ENCODE data around the gene MINDY3.

The MINDY3 gene

DNA sequence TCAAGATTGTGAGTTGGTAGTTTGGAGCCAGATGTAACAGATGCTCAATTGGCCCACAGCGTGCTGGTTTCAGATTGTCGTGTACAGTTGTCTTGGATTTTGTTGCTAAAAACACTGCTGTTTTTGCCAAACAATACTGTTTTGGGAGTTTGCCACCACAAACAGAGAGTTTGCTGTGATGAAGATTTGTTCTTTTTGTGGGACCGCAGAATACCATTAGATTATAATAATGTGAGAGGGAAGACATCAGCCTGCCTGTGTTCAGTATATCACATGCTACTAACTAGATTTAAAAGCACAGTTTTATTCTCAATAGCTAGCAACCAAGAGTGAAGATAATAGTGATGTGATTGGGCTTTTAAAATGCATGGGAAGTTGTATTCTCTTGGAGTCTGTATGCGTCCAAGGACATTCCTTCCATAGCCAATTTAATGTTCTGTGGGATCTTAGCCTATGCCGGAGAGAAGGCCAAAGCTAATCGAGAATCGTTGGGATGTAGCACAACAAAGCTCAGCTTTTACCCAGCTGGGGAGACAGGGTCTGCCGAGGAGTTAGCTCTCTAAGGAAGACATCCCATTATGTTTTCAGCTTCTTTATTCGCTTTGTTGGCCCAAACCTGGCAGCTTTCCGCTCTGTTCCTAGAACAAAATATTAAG, 121.9 kb downstream of the MINDY3 start:
- no peak for DNase-seq (ENCODE audit: low spot score)

DNA sequence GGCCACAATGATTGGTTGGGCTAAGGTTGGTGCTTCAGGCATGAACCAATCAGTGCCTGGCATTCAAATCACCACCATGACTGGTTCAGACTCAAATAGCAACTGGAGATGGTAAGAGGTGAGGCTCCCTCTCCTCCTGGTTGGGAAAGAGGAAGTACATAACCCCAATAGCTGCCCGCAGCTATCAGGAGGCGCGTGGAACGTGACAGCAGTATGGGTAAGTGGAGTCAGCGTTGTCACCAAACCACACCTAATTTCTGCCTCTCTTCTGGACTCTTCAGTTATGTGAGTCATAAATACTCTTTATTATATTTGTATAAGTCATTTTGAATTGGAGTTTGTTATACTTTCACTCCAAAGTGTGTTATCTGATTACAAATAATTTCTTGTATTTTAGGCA, 122.7 kb downstream of the MINDY3 start:
- no peak for DNase-seq (ENCODE audit: low spot score)

DNA sequence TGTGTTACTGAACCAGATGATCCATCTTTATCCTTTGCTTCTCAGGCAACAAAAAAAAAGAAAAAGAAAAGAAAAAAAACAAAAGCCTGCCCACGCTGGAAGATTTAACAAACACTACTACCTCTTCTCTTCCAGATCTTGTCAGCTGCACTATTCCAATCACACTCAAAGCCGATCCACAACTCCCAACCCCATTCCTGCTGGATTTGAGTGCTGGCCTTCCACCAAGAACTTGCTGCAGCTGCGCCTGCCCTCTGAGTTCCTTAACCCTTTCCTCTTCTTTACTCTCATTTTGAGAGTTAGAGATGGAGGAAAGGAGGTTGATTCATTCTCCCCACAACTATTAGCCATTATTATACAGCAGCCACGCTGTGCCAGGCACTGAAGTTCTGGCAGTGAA, 124.5 kb downstream of the MINDY3 start:
- DNase-seq (ENCODE audit: low spot score), result no peak

DNA sequence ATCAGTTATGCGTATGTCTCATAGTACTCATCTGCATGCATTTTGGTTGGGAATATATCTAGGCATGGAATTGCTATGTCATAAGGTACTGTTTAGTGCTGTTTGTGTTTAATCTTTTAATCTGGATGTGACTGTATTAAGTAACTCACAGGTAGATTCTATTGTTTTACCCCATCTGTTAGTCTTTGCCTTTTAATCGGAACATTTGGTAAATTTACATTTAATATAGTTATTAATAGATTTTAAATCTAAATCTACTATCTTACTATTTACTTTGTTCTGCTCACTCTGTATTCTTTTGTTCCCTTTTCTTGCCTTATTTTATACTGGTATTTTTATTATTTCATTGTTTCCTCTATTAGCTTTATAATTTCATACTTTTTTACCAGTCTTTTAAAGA, 130.0 kb downstream of the MINDY3 start:
- DNase-seq (ENCODE audit: low spot score), result no peak

DNA sequence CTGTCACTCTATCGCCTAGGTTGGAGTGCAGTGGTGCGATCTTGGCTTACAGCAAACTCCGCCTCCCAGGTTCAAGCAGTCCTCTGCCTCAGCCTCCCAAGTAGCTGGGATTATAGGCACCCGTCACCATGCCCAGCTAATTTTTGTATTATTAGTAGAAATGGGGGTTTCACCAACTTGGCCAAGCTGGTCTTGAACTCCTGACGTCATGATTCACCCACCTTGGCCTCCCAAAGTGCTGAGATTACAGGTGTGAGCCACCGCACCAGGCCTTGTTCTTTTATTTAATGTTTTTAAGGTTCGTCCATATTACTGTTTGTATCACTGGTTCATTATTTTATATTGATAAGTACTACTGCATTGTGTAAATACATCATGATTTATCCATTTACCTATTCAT, 130.4 kb downstream of the MINDY3 start:
- no peak for DNase-seq (ENCODE audit: low spot score)

All from ecto neural progenitor cell (in vitro differentiated cells).